Skin of body (tissue), 2 donors: ENCODE measurements around the gene TTLL5. TPM values are rescaled to one million over a fixed set of nuclear protein-coding genes. Genes with fewer than 3 reads are reported as not detected.
A peak's percentile ranks its signal among the peaks of the same experiment; 100 is the strongest.

Experiments
- DNase-seq: peaks from one replicate; lab custom pipeline; 2025; lab: John Stamatoyannopoulos, UW
- total RNA-seq: library from RNA; depleted of rRNA; stranded (reverse); fragments of >200 nt; gene quantifications from one replicate; pipeline ENCODE4 v1.2.3, GENCODE V29; 2014

The TTLL5 gene
- total RNA-seq, 1 donor from 2014 or later: 30.7 TPM

DNA sequence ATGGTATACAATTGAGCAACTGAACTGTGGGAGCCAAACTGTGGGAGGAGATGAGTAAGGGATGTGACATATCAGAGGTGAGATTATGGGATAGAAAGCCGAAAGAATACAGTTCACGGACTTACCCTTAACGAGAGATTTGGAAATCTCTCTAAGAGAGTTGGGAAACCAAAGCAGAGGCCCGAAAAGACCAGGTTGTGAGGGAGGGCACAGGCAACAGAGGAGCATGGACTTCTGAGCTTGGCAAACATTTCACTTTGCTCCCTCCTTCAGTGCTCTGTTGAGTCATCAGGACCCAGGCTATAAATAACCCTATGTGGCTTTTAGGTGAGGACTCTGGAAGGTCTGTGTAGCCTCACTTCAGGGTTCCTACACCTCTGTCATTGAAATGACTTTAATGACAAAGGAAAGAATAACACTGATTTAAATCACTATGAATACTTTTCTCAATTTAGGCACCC is 200.1 kb downstream of the TTLL5 start:
- no peak for DNase-seq

- no peak for DNase-seq
Measured at GRCh38 chr14:75863221-75863620, 202.2 kb downstream of the TTLL5 start.

DNA sequence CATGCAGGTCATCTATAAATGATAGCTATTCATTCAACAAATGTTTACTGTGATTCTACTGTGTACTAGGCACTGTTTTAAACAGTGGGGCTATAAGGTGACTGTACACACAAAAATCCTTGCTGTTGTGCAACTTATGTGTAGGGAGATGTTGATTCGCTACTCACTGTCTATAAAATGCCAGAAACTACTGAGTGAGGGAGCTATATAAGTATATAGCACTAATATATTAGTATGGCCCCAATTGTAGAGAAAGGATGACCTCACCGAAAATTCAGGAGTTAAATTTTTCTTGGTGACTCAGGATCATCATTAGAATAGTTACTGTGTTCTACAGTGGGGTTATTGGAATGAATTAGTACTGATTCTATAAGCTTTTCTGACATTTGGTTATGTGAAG is 203.3 kb downstream of the TTLL5 start:
- DNase-seq: no peak

- DNase-seq: no peak
Measured at GRCh38 chr14:75865531-75865930, 204.5 kb downstream of the TTLL5 start.

DNA sequence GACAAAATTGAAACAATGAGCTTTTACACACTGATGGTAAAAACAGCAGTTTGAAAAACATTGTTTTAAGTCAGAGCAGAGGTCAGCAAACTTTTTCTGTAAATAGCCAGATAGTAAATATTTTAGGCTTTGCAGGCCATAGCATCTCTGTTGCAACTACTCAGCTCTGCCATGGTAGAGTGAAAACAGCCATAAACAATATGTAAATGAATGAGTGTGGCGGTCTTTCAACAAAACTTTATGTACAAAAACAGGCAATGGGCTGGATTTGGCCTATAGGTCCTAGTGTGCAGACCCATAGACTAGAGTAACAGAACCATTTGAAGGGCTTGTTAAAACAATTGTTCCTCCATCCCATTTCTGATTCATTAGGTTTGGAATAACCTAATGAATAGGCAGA is 205.9 kb downstream of the TTLL5 start:
- DNase-seq: no peak

GRCh38 chr14:75871181-75871880 is 210.3 kb downstream of the TTLL5 start:
- DNase-seq: peak; percentile 31

GRCh38 chr14:75875958-75876357 is 214.9 kb downstream of the TTLL5 start:
- no peak for DNase-seq

DNA sequence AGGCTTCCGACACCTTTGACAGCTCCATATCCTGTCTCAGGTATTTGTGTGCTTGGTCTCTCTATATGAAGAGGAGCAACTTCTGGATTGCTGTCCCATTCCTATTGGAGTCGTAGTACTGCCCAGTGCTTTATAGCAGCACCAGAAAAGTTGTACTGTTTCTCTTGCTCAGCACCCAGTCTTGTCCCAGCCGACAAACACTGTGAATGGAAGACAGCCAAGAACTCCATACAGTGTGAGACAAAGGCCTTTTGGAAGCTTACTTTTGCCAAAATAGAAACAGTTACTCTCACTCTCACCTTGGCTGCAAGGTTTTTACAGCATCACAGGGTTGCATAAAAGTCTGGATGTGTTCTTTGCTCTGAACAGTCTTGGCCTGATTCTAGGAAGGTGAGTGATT is 215.5 kb downstream of the TTLL5 start:
- no peak for DNase-seq

DNA sequence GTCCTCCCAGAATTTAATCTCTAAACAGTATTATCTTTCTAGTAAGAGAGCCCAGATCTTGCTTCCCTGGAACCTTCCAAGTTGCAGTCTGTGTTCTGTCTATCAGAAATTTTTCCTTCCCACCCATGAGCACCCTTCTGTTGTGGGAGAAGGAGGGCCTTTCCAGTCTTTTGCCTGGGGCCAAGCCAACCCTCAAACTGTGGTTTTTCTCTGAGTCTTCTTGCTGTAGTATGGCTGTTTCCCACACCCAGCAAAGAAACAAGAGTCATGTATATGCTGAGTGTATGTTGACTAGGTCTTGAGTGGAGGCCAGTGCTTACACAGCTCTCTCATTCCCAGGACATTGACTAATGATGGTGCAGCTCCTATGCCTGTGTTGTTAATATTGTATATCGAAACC is 216.2 kb downstream of the TTLL5 start:
- peak; percentile 49 for DNase-seq

DNA sequence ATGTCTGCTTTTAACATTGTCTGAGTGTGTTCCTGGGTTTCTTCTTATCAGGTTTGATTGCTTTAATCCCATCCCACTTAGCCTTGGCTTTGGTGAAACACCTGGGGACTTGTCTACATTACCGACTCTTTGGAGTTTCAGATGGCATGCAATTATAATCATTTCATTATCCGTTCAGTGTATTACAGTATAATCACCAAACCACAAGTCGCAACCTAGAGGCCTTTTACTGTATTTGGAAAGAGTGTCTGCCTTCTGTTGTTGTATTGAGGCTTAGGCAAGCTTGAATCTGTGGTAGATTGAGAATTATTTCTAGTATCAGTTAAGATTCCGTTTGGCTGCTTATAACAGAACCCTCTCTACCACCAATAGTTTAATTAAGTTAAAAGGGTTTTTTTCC is 216.8 kb downstream of the TTLL5 start:
- no peak for DNase-seq

- DNase-seq: peak; percentile 97
Measured at GRCh38 chr14:75879031-75879430, 218.0 kb downstream of the TTLL5 start.

DNA sequence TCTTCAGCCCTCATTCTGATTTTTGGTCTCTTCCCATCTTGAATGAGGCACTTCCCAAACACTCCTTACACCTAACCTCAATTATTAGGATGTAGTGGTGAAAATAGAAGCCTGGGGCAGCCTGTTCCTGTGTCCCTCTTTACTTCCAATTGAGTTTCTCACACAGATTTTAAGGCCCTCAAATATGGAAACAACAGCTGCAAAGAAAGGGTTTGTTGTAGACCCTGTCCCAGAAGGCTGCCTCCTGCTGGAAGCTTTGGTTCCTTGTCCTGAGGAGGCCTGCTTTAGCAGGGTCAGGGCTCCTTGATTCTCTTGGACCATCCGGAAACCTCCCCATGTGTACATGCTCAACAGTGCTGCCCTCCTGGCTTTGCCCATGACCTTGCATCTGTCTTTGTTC is 219.5 kb downstream of the TTLL5 start:
- no peak for DNase-seq

DNA sequence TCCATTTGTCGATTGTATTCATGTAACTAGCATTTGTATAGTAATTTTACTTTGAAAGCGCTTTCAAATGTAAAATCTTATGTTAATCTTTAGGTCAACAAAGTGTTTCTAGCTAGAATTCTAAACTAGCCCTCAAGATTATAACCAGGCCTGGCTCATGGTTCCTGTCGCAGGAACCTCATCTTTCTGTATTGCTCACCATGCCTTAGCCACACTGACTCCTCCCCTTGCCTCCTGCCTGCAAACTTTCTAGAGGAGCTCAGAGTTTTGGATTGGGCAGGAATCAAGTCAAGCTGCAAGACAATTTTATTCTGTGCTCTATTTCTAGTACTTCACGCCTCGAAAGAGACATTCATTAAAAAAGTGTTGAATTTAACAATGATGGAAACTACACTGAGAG is 220.9 kb downstream of the TTLL5 start:
- DNase-seq: no peak

- peak; percentile 46 for DNase-seq
Measured at GRCh38 chr14:75884198-75884611, 223.2 kb downstream of the TTLL5 start.

DNA sequence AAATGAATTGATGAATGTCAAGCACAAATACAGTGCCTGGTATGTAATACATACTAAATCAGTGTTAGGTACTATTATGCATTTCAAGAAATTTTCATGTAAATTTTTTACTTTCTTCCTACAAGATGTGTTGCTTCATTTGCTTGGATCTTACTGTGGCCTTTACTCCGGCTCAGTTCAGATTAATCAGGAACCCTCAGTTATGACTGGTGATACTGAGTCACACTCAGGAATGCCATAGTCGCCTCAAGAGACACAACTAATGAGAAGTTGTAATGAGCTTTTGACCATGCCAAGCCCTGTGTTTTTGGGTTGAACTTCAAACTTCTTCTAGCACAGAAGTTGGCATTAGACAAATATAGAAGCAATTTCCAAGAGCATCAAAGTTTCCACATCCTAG is 224.8 kb downstream of the TTLL5 start:
- DNase-seq: no peak

GRCh38 chr14:75886636-75887348 is 225.7 kb downstream of the TTLL5 start:
- DNase-seq: no peak

GRCh38 chr14:75888945-75889344 is 227.9 kb downstream of the TTLL5 start:
- DNase-seq: peak; percentile 14

DNA sequence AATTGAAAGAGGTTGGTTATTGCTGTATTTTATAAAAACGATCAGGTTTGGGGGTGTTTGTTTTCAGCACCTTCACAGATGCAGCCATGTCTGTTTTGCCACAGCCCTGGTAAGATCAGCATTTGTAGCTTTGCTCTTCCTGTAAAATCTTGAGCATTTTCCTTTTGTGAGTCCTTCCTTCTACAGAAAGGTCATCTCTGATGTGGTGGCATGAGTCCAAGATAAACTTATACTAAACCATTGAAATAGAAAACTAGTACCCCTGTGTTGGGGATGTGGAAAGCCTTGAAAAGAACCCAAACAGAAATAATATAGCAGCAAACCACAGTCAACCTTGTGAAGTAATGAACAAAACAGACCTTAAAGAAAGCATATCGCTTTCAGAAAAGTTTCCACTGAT is 235.3 kb downstream of the TTLL5 start:
- DNase-seq: no peak

GRCh38 chr14:75904311-75904710 is 243.3 kb downstream of the TTLL5 start:
- DNase-seq: no peak

DNA sequence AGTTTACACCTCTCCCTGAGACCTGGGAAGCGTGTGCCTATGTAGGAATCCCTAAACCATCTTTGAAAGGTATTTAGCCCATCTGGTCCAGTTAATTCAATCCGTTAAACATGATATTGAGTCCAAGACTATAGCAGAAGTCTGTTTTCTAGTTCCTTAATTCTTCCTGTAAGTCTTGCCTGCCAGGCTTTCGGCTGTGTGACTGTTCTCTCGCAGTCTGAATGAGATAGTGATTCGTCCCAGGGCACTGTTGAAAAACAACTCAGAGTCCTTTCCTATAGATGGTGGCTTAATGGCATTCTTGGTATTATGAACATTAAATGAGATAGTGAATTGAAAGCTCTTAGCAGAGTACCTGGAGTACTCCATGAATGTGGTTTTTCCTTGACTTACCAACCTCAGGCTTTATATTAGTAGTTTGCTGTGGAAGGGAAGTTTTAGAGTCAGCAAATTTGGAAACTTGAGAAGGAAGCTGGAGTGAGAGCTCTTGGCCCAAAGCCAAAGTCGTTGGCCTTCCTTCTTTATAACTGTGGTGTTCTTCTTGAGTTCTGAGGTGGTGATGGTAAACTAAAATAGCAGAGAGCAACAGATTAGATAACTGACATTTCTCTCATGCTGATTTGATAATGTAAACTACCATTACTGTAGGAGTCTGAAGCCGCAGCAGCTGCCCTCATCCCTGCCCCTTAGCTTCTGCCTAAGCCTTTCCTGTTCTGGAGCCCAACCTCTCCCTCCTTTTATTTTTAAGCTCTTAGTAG is 244.3 kb downstream of the TTLL5 start:
- peak; percentile 45 for DNase-seq

DNA sequence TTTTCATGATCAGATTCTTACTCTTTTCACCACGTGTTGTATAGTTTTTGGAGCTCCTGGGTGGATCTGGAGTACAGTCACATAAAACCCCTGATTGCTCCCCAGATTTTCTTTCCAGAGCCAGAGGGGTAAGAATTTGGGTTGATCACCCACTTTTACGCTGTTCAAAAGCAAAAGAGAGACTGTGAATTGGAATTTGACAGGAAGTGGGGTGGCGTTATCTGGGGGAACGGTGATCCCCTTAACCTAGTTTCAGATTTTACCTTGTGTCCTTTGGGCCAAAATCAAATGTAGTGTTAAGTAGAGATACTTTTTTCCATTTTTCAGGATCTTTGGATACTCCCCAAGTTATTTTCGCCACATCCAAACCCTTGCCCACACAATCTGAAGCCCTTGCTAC is 245.2 kb downstream of the TTLL5 start:
- no peak for DNase-seq

DNA sequence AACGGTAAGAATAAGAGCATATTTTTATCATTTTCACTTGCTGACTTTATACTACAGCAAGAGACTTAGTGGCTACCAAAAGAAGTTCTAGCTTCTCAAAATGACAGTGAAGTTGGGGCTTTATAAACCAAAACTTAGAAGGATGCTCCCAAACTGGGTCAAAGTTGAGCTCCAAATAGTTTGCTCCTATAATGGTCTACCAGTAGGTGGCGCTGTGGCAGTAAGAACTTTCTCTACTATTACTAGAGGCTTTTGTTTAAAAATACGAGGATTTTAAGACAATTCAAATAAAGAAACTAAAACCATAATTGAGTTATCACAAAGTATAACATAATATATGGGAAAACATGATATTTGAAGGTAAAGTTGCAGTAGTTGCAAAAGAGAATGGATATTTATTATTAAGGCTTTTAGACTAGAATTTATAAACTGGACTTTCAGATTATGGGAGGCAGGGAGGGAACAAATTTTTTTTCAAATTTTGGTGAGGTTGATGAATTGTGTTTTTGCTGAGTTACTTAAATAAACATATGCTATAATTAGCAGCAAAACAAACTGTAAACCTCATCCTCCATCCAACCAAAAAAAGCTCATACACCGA is 245.7 kb downstream of the TTLL5 start:
- peak; percentile 12 for DNase-seq
